ENCODE data around the gene HCN4.

DNA sequence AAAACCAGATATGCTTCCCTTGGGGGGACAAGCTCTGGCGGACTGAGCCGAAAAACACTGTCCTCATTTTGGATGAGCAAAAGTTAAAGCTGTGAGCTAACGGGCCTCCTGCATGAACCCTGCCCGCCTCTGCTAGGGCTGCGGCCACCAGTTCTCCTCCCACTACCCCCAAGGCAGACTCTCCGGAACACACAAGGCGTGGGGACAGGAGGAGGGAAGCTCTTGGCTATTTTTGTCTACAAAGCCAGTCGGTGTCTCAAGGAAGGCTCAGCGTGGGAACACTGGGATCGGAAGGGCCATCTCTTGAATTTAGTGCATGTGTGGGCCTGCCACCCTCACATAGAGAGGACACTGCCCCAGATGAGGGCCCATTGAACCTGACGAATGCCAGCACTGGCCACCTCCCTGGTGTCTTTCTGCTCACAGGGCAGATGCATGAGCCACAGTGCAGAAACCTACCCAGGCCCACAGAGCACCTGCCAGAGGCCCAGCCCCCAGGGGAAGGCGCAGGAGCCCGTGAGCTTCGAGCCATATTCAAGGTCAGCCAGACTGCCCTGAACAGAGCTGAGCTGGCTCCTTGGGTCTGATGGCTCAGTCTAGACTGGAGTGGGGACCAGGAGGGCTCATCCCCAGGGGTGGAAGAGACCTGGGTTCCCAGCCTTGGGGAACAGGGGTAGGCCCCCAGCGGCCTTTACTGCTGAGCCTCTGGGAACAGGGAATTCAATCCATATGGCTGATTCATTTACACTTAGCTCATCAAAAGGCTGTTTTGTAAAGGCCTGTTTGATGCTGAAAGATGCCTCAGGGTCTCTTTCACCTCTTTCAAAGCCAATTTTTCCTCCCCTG, 38.3 kb downstream of the HCN4 start:
- TF ChIP-seq, protein P1, sequence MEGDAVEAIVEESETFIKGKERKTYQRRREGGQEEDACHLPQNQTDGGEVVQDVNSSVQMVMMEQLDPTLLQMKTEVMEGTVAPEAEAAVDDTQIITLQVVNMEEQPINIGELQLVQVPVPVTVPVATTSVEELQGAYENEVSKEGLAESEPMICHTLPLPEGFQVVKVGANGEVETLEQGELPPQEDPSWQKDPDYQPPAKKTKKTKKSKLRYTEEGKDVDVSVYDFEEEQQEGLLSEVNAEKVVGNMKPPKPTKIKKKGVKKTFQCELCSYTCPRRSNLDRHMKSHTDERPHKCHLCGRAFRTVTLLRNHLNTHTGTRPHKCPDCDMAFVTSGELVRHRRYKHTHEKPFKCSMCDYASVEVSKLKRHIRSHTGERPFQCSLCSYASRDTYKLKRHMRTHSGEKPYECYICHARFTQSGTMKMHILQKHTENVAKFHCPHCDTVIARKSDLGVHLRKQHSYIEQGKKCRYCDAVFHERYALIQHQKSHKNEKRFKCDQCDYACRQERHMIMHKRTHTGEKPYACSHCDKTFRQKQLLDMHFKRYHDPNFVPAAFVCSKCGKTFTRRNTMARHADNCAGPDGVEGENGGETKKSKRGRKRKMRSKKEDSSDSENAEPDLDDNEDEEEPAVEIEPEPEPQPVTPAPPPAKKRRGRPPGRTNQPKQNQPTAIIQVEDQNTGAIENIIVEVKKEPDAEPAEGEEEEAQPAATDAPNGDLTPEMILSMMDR (IDR thresholded peaks at IDR 0.05; ENCODE audit: low read depth, low read length): no peak
- TF ChIP-seq EZH2phosphoT487 (IDR thresholded peaks at IDR 0.05; ENCODE audit: low read depth): no peak

Measured in OCI-LY3 (cell line).